ENCODE results near the gene MAN2B2. TPM values are rescaled to one million over a fixed set of nuclear protein-coding genes. Genes with fewer than 3 reads are reported as not detected.
"Not testable (repeated sequence)": the region's sequence is repeated elsewhere in the genome, so short reads cannot be mapped to it uniquely, and the experiment has no call there.

MAN2B2 gene
- total RNA-seq, 1 donor from 2014 or later: 27.5 TPM

- intact Hi-C loops (cut with micrococcal nuclease): no loop called here
Measured at GRCh38 chr4:6665320-6665654, 90.3 kb downstream of the MAN2B2 start.

GRCh38 chr4:6668391-6668790 is 93.4 kb downstream of the MAN2B2 start:
- intact Hi-C loops (cut with micrococcal nuclease): no loop called here

DNA sequence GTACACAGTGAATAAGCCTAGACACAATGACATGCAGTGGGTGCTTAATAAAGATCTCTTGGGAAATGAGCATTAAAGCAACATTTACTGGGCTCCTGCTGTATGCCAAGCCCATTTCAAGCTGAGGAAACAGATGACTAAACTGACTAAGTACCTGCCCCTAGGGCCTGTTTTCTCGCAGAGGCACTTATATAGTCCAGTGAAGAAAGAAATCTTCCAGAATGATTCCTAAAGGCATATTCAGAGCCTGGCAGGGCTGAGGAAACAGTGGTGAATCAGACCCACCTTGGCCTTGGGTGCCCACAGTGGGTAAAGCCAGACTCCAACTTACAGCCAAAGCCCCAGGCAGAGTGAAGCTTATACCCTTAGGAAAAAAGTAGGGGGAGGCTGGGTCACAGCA is 96.7 kb downstream of the MAN2B2 start:
- intact Hi-C loops (cut with micrococcal nuclease): no loop called here

- intact Hi-C loops (cut with micrococcal nuclease): no loop called here
Measured at GRCh38 chr4:6672131-6672530, 97.1 kb downstream of the MAN2B2 start.

DNA sequence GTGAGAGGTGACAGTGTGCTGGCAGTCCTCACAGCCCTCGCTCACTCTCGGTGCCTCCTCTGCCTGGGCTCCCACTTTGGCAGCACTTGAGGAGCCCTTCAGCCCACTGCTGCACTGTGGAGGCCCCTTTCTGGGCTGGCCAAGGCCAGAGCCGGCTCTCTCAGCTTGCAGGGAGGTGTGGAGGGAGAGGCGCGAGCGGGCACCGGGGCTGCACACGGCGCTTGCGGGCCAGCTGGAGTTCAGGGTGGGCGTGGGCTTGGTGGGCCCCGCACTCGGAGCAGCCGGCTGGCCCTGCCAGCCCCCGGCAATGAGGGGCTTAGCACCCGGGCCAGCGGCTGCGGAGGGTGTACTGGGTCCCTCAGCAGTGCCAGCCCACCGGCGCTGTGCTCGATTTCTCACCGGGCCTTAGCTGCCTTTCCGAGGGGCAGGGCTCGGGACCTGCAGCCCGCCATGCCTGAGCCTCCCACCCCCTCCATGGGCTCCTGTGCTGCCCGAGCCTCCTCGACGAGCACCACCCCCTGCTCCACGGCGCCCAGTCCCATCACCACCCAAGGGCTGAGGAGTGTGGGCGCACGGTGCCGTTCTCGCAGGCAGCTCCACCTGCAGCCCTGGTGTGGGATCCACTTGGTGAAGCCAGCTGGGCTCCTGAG is 97.7 kb downstream of the MAN2B2 start:
- intact Hi-C loops (cut with micrococcal nuclease): not testable (repeated sequence)

Other genes with a start within 250 kb of the MAN2B2 start
- not detected in 2 replicates for gene PPP2R2C, start 102.6 kb upstream of the MAN2B2 start, total RNA-seq
- 100 and 102 TPM in 2 replicates for gene MRFAP1, start 65.5 kb downstream of the MAN2B2 start, total RNA-seq
- gene S100P, start 118.7 kb downstream of the MAN2B2 start, total RNA-seq: 34.1 and 37.1 TPM in 2 replicates
- gene MRFAP1L1, start 134.7 kb downstream of the MAN2B2 start, total RNA-seq: 70.2 TPM in 2 replicates
- 15.3 and 17.4 TPM in 2 replicates for gene BLOC1S4, start 141.0 kb downstream of the MAN2B2 start, total RNA-seq
- 15.6 and 16.7 TPM in 2 replicates for gene KIAA0232, start 207.5 kb downstream of the MAN2B2 start, total RNA-seq

All from T-helper 2 cell treated with Interferon-gamma antibody and Interleukin-4, amounts not matched to agents 100 ng/mL and 5 ng/mL, for 36 hours (primary cell).